Hepatocyte (in vitro differentiated cells): ENCODE measurements around the gene TOM1L1.

Experiments
- CTCF ChIP-seq: fragments of 200-600 bp; sonication (generic); IDR thresholded peaks from 2 replicates; pipeline ENCODE4 v1.5.1; 2016; ENCODE audit warnings: antibody characterized with exemption, mild to moderate bottlenecking; ENCODE audit not compliant: poor library complexity
- EZH2 ChIP-seq: fragments of 200-600 bp; sonication (generic); IDR thresholded peaks from 2 replicates; pipeline ENCODE4 v1.6.1; 2016; ENCODE audit warnings: antibody characterized with exemption, mild to moderate bottlenecking, borderline replicate concordance
- EZH2phosphoT487 ChIP-seq: fragments of 200-600 bp; sonication (generic); IDR thresholded peaks from one replicate; pipeline ENCODE4 v1.6.1; 2018; ENCODE audit warnings: antibody characterized with exemption, mild to moderate bottlenecking, low read depth, moderate library complexity; ENCODE audit not compliant: unreplicated experiment, severe bottlenecking

GRCh38 chr17:54920819-54921218 is 20.2 kb downstream of the TOM1L1 start:
- TF ChIP-seq CTCF (no peak), EZH2phosphoT487 (no peak), EZH2 (no peak)
